Measurements from ENCODE around the gene PNMA6F. TPM values are rescaled to one million over a fixed set of nuclear protein-coding genes. Genes with fewer than 3 reads are reported as not detected.

PNMA6F gene
- polyA plus RNA-seq (2013, experiment 1 of 2), result not detected
- polyA plus RNA-seq (2013, experiment 2 of 2), result not detected

DNA sequence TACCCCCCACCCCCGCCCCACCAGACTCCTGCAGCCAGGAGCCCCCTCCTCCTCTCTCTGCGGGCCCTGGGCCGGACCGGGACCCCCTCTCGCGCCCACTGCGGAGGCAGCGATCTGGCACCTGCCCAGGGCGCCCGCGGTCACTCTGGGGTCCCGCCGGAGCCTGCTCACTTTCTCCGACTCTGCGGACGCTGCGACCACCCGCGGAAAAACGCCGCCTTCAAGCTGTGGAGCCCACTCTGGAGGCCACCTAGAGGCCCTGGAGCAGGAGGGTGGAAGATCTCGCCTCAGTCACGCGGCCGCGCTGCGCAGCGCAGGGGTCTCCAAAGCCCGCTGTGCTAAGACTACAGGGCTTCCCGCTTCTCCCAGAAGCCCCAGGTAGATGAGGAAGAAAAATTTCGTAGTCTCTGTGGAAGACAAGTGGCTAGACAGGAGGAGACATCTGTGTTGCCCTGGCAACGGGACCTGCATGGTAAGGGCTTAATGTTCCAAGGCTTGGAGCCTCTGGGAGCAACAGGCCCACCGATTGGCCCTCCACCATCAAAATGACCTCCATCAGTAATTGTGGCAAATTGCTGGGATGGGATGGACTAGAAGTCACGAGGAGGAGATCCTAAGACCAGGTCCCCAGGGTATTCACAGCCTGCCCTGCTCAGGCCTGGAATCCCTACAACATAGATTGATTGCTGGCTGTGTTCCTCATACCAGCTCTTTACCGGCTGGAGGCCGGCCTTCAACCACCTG is at the start of gene PNMA6F:
TSS of gene PNMA6F (minus strand) at position 387 of the 744 bp plus-strand sequence. CDS start 1,093 bp downstream, outside the sequence.
- Histone ChIP-seq H3K4me3 (ENCODE audit: extremely low read depth, insufficient read depth, low read length, poor library complexity, severe bottlenecking) (no peak within 1 kb of the TSS), H3K4me1 (ENCODE audit: control insufficient read depth, insufficient read depth, low read length, poor library complexity, severe bottlenecking) (peaks cover 2% of the 10 kb centered on the region), H3K36me3 (ENCODE audit: control insufficient read depth, insufficient read depth, low read length) (no peaks in the 10 kb centered on the region), H3K9me3 (ENCODE audit: control insufficient read depth, low read length) (no peaks in the 10 kb centered on the region), H3K27ac (ENCODE audit: low read depth, low read length, severe bottlenecking) (no peak within 1 kb of the TSS)
- 58 to 75% methylated on average over 14 to 24 of the region's 36 CpGs for WGBS, 2 experiments (ENCODE audit: insufficient coverage in 2 of 2)

- no CpG with 5 or more reads among the region's 3 CpGs for WGBS, 2 experiments (ENCODE audit: insufficient coverage in 2 of 2)
- Histone ChIP-seq H3K4me1 (ENCODE audit: control insufficient read depth, insufficient read depth, low read length, poor library complexity, severe bottlenecking) (no peaks in the 10 kb centered on the region), H3K9me3 (ENCODE audit: control insufficient read depth, low read length) (no peaks in the 10 kb centered on the region), H3K36me3 (ENCODE audit: control insufficient read depth, insufficient read depth, low read length) (no peaks in the 10 kb centered on the region), H3K27ac (ENCODE audit: low read depth, low read length, severe bottlenecking) (no peak overlapping the region), H3K4me3 (ENCODE audit: extremely low read depth, insufficient read depth, low read length, poor library complexity, severe bottlenecking) (no peak overlapping the region)
These were observed 49.7 kb upstream of the PNMA6F start for GRCh38 chrX:153371256-153371655.

DNA sequence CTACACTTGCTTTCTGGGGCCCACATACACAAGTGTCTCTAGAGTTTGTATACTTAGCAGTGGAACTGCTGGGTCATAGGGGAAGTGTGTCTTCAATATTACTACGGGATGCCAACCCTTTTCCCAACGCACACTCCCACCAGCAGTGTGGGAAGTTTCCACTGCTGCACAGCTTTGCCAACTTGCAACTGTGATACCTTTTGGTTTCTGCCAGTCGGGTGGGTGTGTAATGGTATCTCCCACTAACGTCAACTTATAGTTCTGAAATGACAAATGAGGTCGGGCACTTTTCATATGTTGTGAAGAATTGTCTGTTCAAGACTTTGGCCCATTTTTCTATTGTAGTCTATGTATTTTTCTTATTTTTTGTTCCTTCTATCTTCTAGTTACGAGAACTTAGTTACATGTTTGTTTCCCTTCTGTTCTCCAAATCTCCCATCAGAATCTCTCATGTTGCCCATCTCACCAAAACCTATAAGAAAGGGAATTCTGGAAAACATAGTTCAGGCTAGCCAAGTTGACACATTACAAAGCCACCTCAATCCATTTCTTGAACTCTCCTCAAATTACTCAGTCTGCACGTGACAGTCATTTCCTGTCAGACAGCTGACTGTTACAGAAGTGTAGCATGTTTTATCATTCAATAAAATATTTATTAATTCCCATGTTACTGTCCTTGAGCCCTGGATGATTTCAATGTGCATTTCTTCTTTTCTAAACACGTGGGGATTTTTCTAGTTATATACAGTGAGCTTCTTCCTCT is 48.9 kb upstream of the PNMA6F start:
- 80% methylated on average over 1 of the region's 8 CpGs; no CpG with 5 or more reads in 1 of the 2 experiments for WGBS, 2 experiments (ENCODE audit: insufficient coverage in 2 of 2)
- Histone ChIP-seq H3K27ac (ENCODE audit: low read depth, low read length, severe bottlenecking) (no peak overlapping the region), H3K4me3 (ENCODE audit: extremely low read depth, insufficient read depth, low read length, poor library complexity, severe bottlenecking) (no peak overlapping the region), H3K36me3 (ENCODE audit: control insufficient read depth, insufficient read depth, low read length) (no peaks in the 10 kb centered on the region), H3K9me3 (ENCODE audit: control insufficient read depth, low read length) (no peaks in the 10 kb centered on the region), H3K4me1 (ENCODE audit: control insufficient read depth, insufficient read depth, low read length, poor library complexity, severe bottlenecking) (no peaks in the 10 kb centered on the region)

- no peaks in the 10 kb centered on the region for H3K4me1 ChIP-seq (ENCODE audit: control insufficient read depth, insufficient read depth, low read length, poor library complexity, severe bottlenecking)
- no peak overlapping the region for H3K4me3 ChIP-seq (ENCODE audit: extremely low read depth, insufficient read depth, low read length, poor library complexity, severe bottlenecking)
- H3K36me3 ChIP-seq (ENCODE audit: control insufficient read depth, insufficient read depth, low read length), result no peaks in the 10 kb centered on the region
- no peaks in the 10 kb centered on the region for H3K9me3 ChIP-seq (ENCODE audit: control insufficient read depth, low read length)
- no CpG with 5 or more reads among the region's 5 CpGs for WGBS, 2 experiments (ENCODE audit: insufficient coverage in 2 of 2)
- H3K27ac ChIP-seq (ENCODE audit: low read depth, low read length, severe bottlenecking), result no peak overlapping the region
These were observed 45.4 kb upstream of the PNMA6F start for GRCh38 chrX:153366878-153367538.

DNA sequence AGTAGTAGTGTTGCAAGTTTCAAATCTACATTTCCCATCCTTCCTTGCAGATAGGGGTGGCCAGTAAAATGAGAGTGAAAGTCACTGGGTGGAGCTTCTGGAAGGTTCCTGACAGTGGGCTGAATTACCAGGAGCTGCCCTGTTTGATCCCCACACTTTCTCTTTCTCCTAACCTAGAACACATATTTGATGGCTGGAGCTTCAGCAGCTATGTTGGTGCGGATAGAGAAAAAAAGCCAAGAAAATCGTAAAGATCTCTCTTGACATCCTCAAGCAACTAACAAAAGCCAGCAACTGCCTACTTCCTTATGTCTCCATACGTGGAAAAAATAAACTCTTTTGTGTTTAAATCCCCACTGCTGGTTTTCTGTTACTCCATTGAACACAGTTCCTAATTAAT is 44.6 kb upstream of the PNMA6F start:
- Histone ChIP-seq H3K36me3 (ENCODE audit: control insufficient read depth, insufficient read depth, low read length) (no peaks in the 10 kb centered on the region), H3K4me1 (ENCODE audit: control insufficient read depth, insufficient read depth, low read length, poor library complexity, severe bottlenecking) (no peaks in the 10 kb centered on the region), H3K27ac (ENCODE audit: low read depth, low read length, severe bottlenecking) (no peak overlapping the region), H3K4me3 (ENCODE audit: extremely low read depth, insufficient read depth, low read length, poor library complexity, severe bottlenecking) (no peak overlapping the region), H3K9me3 (ENCODE audit: control insufficient read depth, low read length) (no peaks in the 10 kb centered on the region)
- 82% methylated on average over 3 of the region's 3 CpGs; no CpG with 5 or more reads in 1 of the 2 experiments for WGBS, 2 experiments (ENCODE audit: insufficient coverage in 2 of 2)

GRCh38 chrX:153365670-153366069 is 44.1 kb upstream of the PNMA6F start:
- Histone ChIP-seq H3K4me3 (ENCODE audit: extremely low read depth, insufficient read depth, low read length, poor library complexity, severe bottlenecking) (no peak overlapping the region), H3K9me3 (ENCODE audit: control insufficient read depth, low read length) (no peaks in the 10 kb centered on the region), H3K36me3 (ENCODE audit: control insufficient read depth, insufficient read depth, low read length) (no peaks in the 10 kb centered on the region), H3K27ac (ENCODE audit: low read depth, low read length, severe bottlenecking) (no peak overlapping the region), H3K4me1 (ENCODE audit: control insufficient read depth, insufficient read depth, low read length, poor library complexity, severe bottlenecking) (no peaks in the 10 kb centered on the region)
- no CpG with 5 or more reads among the region's 4 CpGs for WGBS, 2 experiments (ENCODE audit: insufficient coverage in 2 of 2)

- no peak overlapping the region for H3K4me3 ChIP-seq (ENCODE audit: extremely low read depth, insufficient read depth, low read length, poor library complexity, severe bottlenecking)
- H3K4me1 ChIP-seq (ENCODE audit: control insufficient read depth, insufficient read depth, low read length, poor library complexity, severe bottlenecking), result no peaks in the 10 kb centered on the region
- H3K36me3 ChIP-seq (ENCODE audit: control insufficient read depth, insufficient read depth, low read length), result no peaks in the 10 kb centered on the region
- WGBS, 2 experiments (ENCODE audit: insufficient coverage in 2 of 2), result no CpG with 5 or more reads among the region's 2 CpGs
- no peak overlapping the region for H3K27ac ChIP-seq (ENCODE audit: low read depth, low read length, severe bottlenecking)
- H3K9me3 ChIP-seq (ENCODE audit: control insufficient read depth, low read length), result no peaks in the 10 kb centered on the region
These were observed 40.3 kb upstream of the PNMA6F start for GRCh38 chrX:153361781-153362397.

GRCh38 chrX:153357877-153358276 is 36.3 kb upstream of the PNMA6F start:
- Histone ChIP-seq H3K27ac (ENCODE audit: low read depth, low read length, severe bottlenecking) (no peak overlapping the region), H3K4me1 (ENCODE audit: control insufficient read depth, insufficient read depth, low read length, poor library complexity, severe bottlenecking) (no peaks in the 10 kb centered on the region), H3K9me3 (ENCODE audit: control insufficient read depth, low read length) (no peaks in the 10 kb centered on the region), H3K36me3 (ENCODE audit: control insufficient read depth, insufficient read depth, low read length) (no peaks in the 10 kb centered on the region), H3K4me3 (ENCODE audit: extremely low read depth, insufficient read depth, low read length, poor library complexity, severe bottlenecking) (no peak overlapping the region)
- no CpG with 5 or more reads among the region's 1 CpG for WGBS, 2 experiments (ENCODE audit: insufficient coverage in 2 of 2)

DNA sequence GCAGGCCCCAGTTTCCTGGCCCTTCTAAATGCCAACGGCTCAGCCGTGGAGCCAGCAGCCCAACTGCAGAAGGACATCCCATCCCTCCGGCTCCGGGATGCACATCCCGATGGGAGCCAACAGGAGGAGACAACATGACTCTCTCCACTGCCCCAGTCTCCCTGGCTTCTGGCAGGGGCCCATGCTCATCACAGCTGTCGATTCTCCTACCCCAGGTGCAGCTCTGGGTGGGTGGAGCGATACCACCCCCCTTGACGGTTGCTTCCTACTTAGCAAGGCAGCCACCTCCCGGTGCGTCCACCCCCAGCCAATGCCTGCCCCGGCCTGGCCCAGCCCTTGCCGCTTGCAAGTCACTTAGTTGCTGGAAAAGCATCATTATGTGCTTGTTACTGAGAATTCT is 31.8 kb upstream of the PNMA6F start:
- Histone ChIP-seq H3K4me3 (ENCODE audit: extremely low read depth, insufficient read depth, low read length, poor library complexity, severe bottlenecking) (no peak overlapping the region), H3K27ac (ENCODE audit: low read depth, low read length, severe bottlenecking) (no peak overlapping the region), H3K9me3 (ENCODE audit: control insufficient read depth, low read length) (no peaks in the 10 kb centered on the region), H3K36me3 (ENCODE audit: control insufficient read depth, insufficient read depth, low read length) (peaks cover 19% of the 10 kb centered on the region), H3K4me1 (ENCODE audit: control insufficient read depth, insufficient read depth, low read length, poor library complexity, severe bottlenecking) (no peaks in the 10 kb centered on the region)
- WGBS, 2 experiments (ENCODE audit: insufficient coverage in 2 of 2), result 90% methylated on average over 3 to 9 of the region's 12 CpGs

- no peaks in the 10 kb centered on the region for H3K4me1 ChIP-seq (ENCODE audit: control insufficient read depth, insufficient read depth, low read length, poor library complexity, severe bottlenecking)
- no peaks in the 10 kb centered on the region for H3K9me3 ChIP-seq (ENCODE audit: control insufficient read depth, low read length)
- WGBS, 2 experiments (ENCODE audit: insufficient coverage in 2 of 2), result no CpG with 5 or more reads among the region's 3 CpGs
- H3K4me3 ChIP-seq (ENCODE audit: extremely low read depth, insufficient read depth, low read length, poor library complexity, severe bottlenecking), result no peak overlapping the region
- peaks cover 23% of the 10 kb centered on the region for H3K36me3 ChIP-seq (ENCODE audit: control insufficient read depth, insufficient read depth, low read length)
- no peak overlapping the region for H3K27ac ChIP-seq (ENCODE audit: low read depth, low read length, severe bottlenecking)
These were observed 31.3 kb upstream of the PNMA6F start for GRCh38 chrX:153352858-153353257.

All from mesodermal cell (in vitro differentiated cells).